ENCODE measurements around the gene LIX1L.
"Not testable (repeated sequence)": the region's sequence is repeated elsewhere in the genome, so short reads cannot be mapped to it uniquely, and the experiment has no call there.

LIX1L gene

GRCh38 chr1:145932522-145933009, 25.3 kb downstream of the LIX1L start:
- DNase-seq, result peak; percentile 52 to 63

- DNase-seq, result no peak
These were observed 29.7 kb downstream of the LIX1L start for GRCh38 chr1:145927916-145928643.

GRCh38 chr1:145927063-145927886, 30.5 kb downstream of the LIX1L start, which contains the start of gene RBM8A:
TSS of gene RBM8A (minus strand) at chr1:145927484. CDS start at chr1:145927426, 58 bp downstream.
- peak; percentile 93 to 95 for DNase-seq

GRCh38 chr1:145926686-145927062, 31.1 kb downstream of the LIX1L start:
- peak; percentile 69 to 73 for DNase-seq

GRCh38 chr1:145922266-145922665, 35.6 kb downstream of the LIX1L start:
- no peak for DNase-seq

- not testable (repeated sequence) for DNase-seq
These were observed 37.5 kb downstream of the LIX1L start for GRCh38 chr1:145920297-145920696.

GRCh38 chr1:145918992-145919939, 38.6 kb downstream of the LIX1L start:
- peak; percentile 45 to 53 for DNase-seq

GRCh38 chr1:145918144-145918991, 39.4 kb downstream of the LIX1L start, which contains the start of gene PEX11B:
TSS of gene PEX11B (minus strand) at chr1:145918717. CDS start at chr1:145918688, 29 bp downstream.
- peak; percentile 96 to 97 for DNase-seq

GRCh38 chr1:145917595-145917994, 40.2 kb downstream of the LIX1L start:
- DNase-seq, result no peak

- no peak for DNase-seq
These were observed 41.1 kb downstream of the LIX1L start for GRCh38 chr1:145916745-145917144.

GRCh38 chr1:145912128-145912641, 45.6 kb downstream of the LIX1L start:
- no peak for DNase-seq

- DNase-seq, result no peak
These were observed 49.2 kb downstream of the LIX1L start for GRCh38 chr1:145908653-145909052.

- no peak for DNase-seq
These were observed 50.7 kb downstream of the LIX1L start for GRCh38 chr1:145906954-145907753.

GRCh38 chr1:145901312-145902021, 56.4 kb downstream of the LIX1L start:
- no peak for DNase-seq

GRCh38 chr1:145898756-145899155, 59.1 kb downstream of the LIX1L start:
- no peak for DNase-seq

- DNase-seq, result no peak
These were observed 59.8 kb downstream of the LIX1L start for GRCh38 chr1:145897969-145898368.

- no peak for DNase-seq
These were observed 62.3 kb downstream of the LIX1L start for GRCh38 chr1:145895471-145895870.

GRCh38 chr1:145893306-145894055, 64.3 kb downstream of the LIX1L start:
- no peak for DNase-seq

- no peak for DNase-seq
These were observed 65.2 kb downstream of the LIX1L start for GRCh38 chr1:145892486-145893087.

Data from activated T-cell treated with anti-CD3 and anti-CD28 coated beads, Interleukin-2, amount 50 U/mL, for 48 hours (primary cell).